ENCODE results near the gene FETUB.
A peak's percentile ranks its signal among the peaks of the same experiment; 100 is the strongest.

The FETUB gene

GRCh38 chr3:186605561-186606545 is 34.3 kb upstream of the FETUB start:
- Mint-ChIP-seq H3K4me1 (no peaks in the 10 kb centered on the region), H3K27ac (no peak overlapping the region), H3K27me3 (no peaks in the 10 kb centered on the region), H3K9me3 (no peaks in the 10 kb centered on the region), H3K36me3 (ENCODE audit: low read depth) (no peaks in the 10 kb centered on the region), H3K4me3 (no peak overlapping the region)
- ATAC-seq, result no peak
- DNase-seq, result no peak

GRCh38 chr3:186608624-186609215 is 31.5 kb upstream of the FETUB start:
- ATAC-seq (no peak), DNase-seq (no peak)
- Mint-ChIP-seq H3K4me3 (no peak overlapping the region), H3K4me1 (no peaks in the 10 kb centered on the region), H3K9me3 (no peaks in the 10 kb centered on the region), H3K27me3 (peaks cover 15% of the 10 kb centered on the region), H3K36me3 (ENCODE audit: low read depth) (no peaks in the 10 kb centered on the region), H3K27ac (no peak overlapping the region)

- Mint-ChIP-seq H3K4me3 (no peak overlapping the region), H3K27me3 (peaks cover 17% of the 10 kb centered on the region), H3K27ac (no peak overlapping the region), H3K9me3 (no peaks in the 10 kb centered on the region), H3K36me3 (ENCODE audit: low read depth) (no peaks in the 10 kb centered on the region), H3K4me1 (peaks cover 1% of the 10 kb centered on the region)
- DNase-seq (no peak), ATAC-seq (no peak)
These were observed 30.8 kb upstream of the FETUB start for GRCh38 chr3:186609247-186609868.

- ATAC-seq (no peak), DNase-seq (no peak)
- Mint-ChIP-seq H3K27ac (no peak overlapping the region), H3K27me3 (peaks cover 21% of the 10 kb centered on the region), H3K4me3 (no peak overlapping the region), H3K36me3 (ENCODE audit: low read depth) (no peaks in the 10 kb centered on the region), H3K9me3 (no peaks in the 10 kb centered on the region), H3K4me1 (peaks cover 18% of the 10 kb centered on the region)
These were observed 28.1 kb upstream of the FETUB start for GRCh38 chr3:186612065-186612464.

GRCh38 chr3:186612721-186613636 is 27.2 kb upstream of the FETUB start, which contains the start of gene AHSG:
TSS of gene AHSG (plus strand) at chr3:186613060. CDS start at chr3:186613142, 82 bp downstream.
- DNase-seq (no peak), ATAC-seq (no peak)
- Mint-ChIP-seq H3K4me1 (peaks cover 24% of the 10 kb centered on the region), H3K9me3 (no peaks in the 10 kb centered on the region), H3K36me3 (ENCODE audit: low read depth) (no peaks in the 10 kb centered on the region), H3K27ac (no peak within 1 kb of the TSS), H3K4me3 (no peak within 1 kb of the TSS), H3K27me3 (peaks cover 29% of the 10 kb centered on the region)

GRCh38 chr3:186613637-186614265 is 26.4 kb upstream of the FETUB start:
- no peak overlapping the region for H3K4me3 Mint-ChIP-seq
- no peak overlapping the region for H3K27ac Mint-ChIP-seq
- no peaks in the 10 kb centered on the region for H3K36me3 Mint-ChIP-seq (ENCODE audit: low read depth)
- no peaks in the 10 kb centered on the region for H3K9me3 Mint-ChIP-seq
- H3K4me1 Mint-ChIP-seq, result peaks cover 26% of the 10 kb centered on the region
- H3K27me3 Mint-ChIP-seq, result peaks cover 37% of the 10 kb centered on the region
- ATAC-seq, result no peak
- no peak for DNase-seq

- Mint-ChIP-seq H3K9me3 (no peaks in the 10 kb centered on the region), H3K4me3 (peak overlapping the region; percentile 30), H3K36me3 (ENCODE audit: low read depth) (no peaks in the 10 kb centered on the region), H3K4me1 (peaks cover 26% of the 10 kb centered on the region), H3K27me3 (peaks cover 38% of the 10 kb centered on the region), H3K27ac (no peak overlapping the region)
- no peak for DNase-seq
- no peak for ATAC-seq
These were observed 26.0 kb upstream of the FETUB start for GRCh38 chr3:186614266-186614596.

GRCh38 chr3:186614597-186615483 is 25.4 kb upstream of the FETUB start:
- no peaks in the 10 kb centered on the region for H3K36me3 Mint-ChIP-seq (ENCODE audit: low read depth)
- DNase-seq, result peak; percentile 78
- peaks cover 26% of the 10 kb centered on the region for H3K4me1 Mint-ChIP-seq
- peak overlapping the region; percentile 7 for H3K27ac Mint-ChIP-seq
- peaks cover 41% of the 10 kb centered on the region for H3K27me3 Mint-ChIP-seq
- H3K9me3 Mint-ChIP-seq, result no peaks in the 10 kb centered on the region
- peak; percentile 45 for ATAC-seq
- peak overlapping the region; percentile 30 for H3K4me3 Mint-ChIP-seq

- Mint-ChIP-seq H3K27ac (no peak overlapping the region), H3K4me1 (peaks cover 26% of the 10 kb centered on the region), H3K27me3 (peaks cover 46% of the 10 kb centered on the region), H3K36me3 (ENCODE audit: low read depth) (no peaks in the 10 kb centered on the region), H3K9me3 (no peaks in the 10 kb centered on the region), H3K4me3 (no peak overlapping the region)
- no peak for DNase-seq
- no peak for ATAC-seq
These were observed 23.9 kb upstream of the FETUB start for GRCh38 chr3:186616299-186616617.

- ATAC-seq (peak; percentile 98), DNase-seq (peak; percentile 88)
- H3K4me1 Mint-ChIP-seq, result peaks cover 26% of the 10 kb centered on the region
- peaks cover 48% of the 10 kb centered on the region for H3K27me3 Mint-ChIP-seq
- H3K36me3 Mint-ChIP-seq (ENCODE audit: low read depth), result no peaks in the 10 kb centered on the region
- H3K9me3 Mint-ChIP-seq, result no peaks in the 10 kb centered on the region
- peak overlapping the region; percentile 66 for H3K4me3 Mint-ChIP-seq
- H3K27ac Mint-ChIP-seq, result no peak overlapping the region
These were observed 22.9 kb upstream of the FETUB start for GRCh38 chr3:186617036-186617946.

GRCh38 chr3:186618318-186618938 is 21.8 kb upstream of the FETUB start:
- H3K9me3 Mint-ChIP-seq, result no peaks in the 10 kb centered on the region
- DNase-seq, result no peak
- H3K36me3 Mint-ChIP-seq (ENCODE audit: low read depth), result no peaks in the 10 kb centered on the region
- no peak overlapping the region for H3K4me3 Mint-ChIP-seq
- peaks cover 26% of the 10 kb centered on the region for H3K4me1 Mint-ChIP-seq
- no peak for ATAC-seq
- H3K27me3 Mint-ChIP-seq, result peaks cover 40% of the 10 kb centered on the region
- no peak overlapping the region for H3K27ac Mint-ChIP-seq

GRCh38 chr3:186619787-186620212 is 20.4 kb upstream of the FETUB start:
- H3K27ac Mint-ChIP-seq, result no peak overlapping the region
- peaks cover 34% of the 10 kb centered on the region for H3K27me3 Mint-ChIP-seq
- no peaks in the 10 kb centered on the region for H3K9me3 Mint-ChIP-seq
- peaks cover 20% of the 10 kb centered on the region for H3K4me1 Mint-ChIP-seq
- DNase-seq, result no peak
- no peaks in the 10 kb centered on the region for H3K36me3 Mint-ChIP-seq (ENCODE audit: low read depth)
- no peak overlapping the region for H3K4me3 Mint-ChIP-seq
- ATAC-seq, result no peak
